Jurkat, Clone E6-1 (cell line): ENCODE results near the gene OXCT2. TPM values are rescaled to one million over a fixed set of nuclear protein-coding genes. Genes with fewer than 3 reads are reported as not detected.
"Not testable (repeated sequence)": the region's sequence is repeated elsewhere in the genome, so short reads cannot be mapped to it uniquely, and the experiment has no call there.

Experiments used
- DNase-seq: peaks from one replicate; pipeline ENCODE4 v3.0.0-alpha.2; 2011; ENCODE audit warnings: low read depth, low spot score
- H3K4me3 ChIP-seq: 2 replicates; pipeline ENCODE4 v1.5.1; 2011; ENCODE audit warnings: mild to moderate bottlenecking, low read length, control low read depth, moderate library complexity
- polyA plus RNA-seq: library from polyadenylated mRNA; unstranded; fragments of >200 nt; gene quantifications from one replicate; pipeline ENCODE4 v1.2.1, GENCODE V29; 2012; ENCODE audit warnings: missing spikeins; ENCODE audit not compliant: insufficient read length, insufficient read depth

Gene OXCT2
- 1.1 TPM for polyA plus RNA-seq

DNA sequence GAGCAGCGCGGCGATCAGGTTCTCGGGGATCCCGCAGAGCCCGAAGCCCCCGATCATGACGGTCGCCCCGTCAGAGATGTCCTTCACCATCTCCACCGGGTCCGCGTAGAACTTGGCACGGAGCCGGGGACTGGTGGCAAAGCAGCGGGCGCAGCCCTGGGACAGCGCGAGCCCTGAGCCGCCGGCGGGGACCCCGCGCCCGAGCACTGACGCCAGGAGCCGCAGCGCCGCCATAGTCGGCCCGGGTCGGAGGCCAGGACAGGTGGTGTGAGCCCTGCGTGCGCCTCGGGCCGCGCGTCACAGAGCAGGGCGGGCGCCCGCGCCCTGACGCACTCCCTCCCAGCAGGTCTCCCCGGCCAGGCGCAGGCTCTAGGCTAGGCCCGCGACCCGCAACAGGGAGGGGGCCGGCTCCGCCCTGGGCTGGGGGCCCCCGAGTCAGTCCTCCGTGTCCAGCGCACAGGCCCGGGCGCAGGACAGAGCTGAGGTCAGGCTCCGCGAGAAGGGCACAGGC, at the start of gene OXCT2:
TSS of gene OXCT2 (minus strand) at position 327 of the 511 bp plus-strand sequence. CDS start at position 234, 93 bp downstream.
- not testable (repeated sequence) for DNase-seq, H3K4me3 ChIP-seq

DNA sequence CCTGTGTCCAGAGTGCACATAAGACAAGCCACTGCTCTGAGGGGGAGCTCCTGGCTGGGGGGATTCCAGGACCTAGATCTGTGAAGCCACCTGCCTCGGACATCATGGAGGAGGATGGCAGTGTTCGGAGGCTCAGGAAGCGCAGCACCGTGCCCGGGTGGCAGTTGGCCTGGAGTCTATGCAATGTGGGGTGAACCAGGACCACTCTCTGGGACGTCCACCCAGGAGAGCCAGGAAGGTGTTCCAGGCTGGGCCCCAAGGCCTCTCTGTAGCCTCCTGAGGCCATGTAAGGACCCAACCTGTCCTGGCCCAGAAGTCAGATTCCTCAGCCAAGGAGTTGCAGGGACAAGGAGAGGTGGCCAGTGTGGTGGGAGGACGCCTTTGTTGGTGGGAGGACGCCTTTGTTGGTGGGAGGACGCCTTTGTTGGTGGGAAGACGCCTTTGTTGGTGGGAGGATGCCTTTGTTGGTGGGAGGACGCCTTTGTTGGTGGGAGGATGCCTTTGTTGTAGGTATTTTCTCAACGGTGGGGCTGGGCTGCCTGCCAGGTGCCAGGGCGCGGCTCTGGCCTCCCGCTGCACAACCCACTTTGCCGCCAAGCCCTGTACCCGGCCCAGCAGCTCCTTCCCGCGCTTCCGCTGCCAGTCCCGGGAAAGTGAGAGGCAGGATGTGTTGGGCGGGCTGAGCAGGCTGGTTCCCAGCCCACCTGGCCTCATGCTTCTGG, 48.1 kb upstream of the OXCT2 start:
- H3K4me3 ChIP-seq = no peak overlapping the region
- peak; percentile 79 for DNase-seq

DNA sequence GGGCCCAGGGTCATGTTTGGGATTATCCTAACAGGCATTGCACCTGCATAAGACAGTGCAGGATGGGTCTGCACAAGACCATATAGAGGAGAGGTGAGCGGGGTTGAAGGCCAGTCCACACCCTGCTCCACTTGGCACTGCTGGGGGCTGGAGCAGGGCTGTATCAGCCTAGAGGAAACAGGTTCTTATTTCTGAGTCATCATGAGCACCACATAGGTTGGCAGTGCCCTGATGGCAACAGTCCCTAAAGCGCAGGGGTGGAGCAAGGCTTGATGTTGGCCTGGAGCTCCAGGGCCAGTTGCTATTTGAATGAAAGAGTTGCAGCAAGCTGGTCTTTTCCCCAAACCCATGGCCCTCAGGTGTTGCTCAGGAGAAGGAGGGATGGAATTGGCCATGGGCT, 47.3 kb upstream of the OXCT2 start:
- no peak for DNase-seq
- no peak overlapping the region for H3K4me3 ChIP-seq

DNA sequence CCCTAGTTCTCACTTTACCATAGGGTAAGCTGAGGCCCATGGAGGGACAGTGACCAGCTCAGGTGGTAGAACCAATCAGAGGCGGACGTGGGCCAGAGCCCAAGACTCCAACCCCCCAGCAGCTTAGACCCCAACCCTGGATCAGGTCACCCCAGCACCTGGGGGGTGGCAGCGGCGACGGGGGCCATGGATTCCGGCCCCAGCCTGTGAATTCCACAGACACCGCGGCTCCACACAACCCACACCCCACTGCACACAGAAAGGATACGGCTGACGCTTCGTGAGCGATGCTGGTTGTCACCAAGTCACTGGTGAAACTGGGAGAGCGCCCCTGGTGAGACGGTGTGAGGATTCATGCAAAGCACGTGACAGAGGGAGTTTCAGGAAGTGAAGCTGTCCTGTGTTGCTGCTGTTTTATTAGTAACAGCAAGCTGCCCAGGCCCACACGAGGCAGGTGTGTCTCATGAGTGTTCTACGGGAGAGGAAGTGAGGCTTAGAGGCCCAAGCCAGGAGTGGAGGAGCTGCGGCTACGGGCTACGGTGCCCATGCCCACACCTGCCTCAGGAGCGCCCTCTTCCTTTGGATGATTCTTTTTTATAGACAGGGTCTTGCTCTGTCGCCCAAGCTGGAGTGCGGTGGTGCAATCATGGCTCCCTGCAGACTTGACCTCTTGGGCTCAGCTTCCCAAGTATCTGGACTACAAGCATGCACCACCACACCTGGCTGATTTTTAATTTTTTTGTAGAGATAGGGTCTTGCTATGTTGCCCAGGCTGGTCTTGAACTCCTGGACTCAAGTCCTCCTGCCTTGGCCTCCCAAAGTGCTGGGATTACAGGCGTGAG, 46.2 kb upstream of the OXCT2 start:
- DNase-seq = peak; percentile 68
- H3K4me3 ChIP-seq = peak overlapping the region; percentile 23

DNA sequence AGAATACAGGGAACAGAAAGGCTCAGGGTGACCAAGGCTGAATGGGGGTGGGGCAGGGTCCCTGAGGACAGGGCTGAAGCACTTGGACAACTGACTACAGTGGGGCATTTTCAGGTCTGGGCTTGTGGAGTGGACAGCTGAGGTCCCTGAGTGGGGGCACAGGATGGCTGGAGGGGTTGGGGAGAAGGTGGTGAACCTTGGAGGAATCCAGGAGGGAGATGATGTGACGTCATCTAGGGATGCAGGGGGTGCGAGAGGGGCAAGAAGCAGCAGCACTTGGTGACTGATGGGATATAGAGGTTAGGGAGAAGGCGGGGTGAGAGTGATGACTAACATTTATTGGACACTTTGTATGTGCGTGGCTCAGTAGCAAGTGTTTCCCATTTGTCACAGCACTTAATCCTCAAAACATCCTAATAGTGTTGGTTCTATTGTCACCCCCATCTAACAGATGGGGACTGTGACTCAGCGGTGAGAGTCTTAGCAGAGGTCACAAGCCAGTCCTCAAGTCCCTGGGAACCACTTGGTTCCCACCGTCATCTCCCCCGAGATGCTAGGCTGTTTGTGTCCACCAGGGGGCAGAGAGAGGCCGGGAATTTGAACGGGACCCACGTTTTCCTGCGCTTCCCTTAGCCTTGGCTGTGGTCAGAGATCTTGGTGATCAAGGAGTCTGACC, 45.4 kb upstream of the OXCT2 start:
- DNase-seq = peak; percentile 56
- peak overlapping the region; percentile 23 for H3K4me3 ChIP-seq

DNA sequence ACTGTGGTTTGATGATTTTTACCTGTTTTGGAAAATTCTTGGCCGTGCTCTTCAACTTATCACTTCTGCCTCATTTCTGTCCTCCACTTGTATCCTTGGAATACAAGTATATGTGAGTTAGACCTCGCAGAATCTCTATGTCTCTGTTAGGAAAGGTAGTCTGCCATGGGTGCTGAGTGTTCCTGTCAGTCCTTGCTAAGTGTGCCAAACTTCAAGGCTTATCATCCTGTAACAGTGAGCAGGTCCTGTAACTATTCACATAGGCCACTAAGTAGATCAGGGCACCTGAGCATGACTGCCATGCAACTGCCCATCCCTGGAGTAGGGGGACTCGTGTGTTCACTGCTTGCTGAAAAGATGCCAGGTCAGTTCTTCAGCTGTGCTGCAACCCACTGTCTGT, 41.8 kb upstream of the OXCT2 start:
- H3K4me3 ChIP-seq = no peak overlapping the region
- no peak for DNase-seq

DNA sequence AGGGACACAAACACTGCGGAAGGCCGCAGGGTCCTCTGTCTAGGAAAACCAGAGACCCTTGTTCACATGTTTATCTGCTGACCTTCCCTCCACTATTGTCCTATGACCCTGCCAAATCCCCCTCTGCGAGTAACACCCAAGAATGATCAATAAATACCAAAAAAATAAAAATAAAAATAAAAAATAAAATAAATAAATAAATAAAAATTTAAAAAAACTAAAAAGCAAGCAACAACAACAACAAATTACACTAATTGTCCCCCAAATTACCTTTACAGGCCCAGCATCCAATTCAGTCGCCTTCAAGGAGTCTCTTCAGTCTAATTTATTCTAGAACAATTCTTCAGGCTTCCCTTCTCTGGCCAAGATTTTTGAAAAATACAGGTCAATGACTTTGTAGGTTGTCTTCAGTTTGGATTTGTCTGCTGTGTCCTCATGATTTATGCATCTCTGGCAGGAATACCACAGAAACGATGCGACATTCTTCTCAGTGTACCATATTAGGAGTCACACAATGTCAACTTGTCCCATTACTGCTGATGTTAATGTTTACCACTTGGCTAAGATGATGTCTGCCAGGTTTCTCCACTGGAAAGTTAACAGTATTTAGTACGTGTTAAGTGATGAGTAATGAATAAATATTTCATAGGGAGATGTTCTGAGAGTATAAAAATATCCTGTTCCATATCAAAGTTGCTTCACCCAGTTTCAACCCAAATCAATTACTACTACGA, 37.8 kb upstream of the OXCT2 start:
- no peak for DNase-seq
- no peak overlapping the region for H3K4me3 ChIP-seq

DNA sequence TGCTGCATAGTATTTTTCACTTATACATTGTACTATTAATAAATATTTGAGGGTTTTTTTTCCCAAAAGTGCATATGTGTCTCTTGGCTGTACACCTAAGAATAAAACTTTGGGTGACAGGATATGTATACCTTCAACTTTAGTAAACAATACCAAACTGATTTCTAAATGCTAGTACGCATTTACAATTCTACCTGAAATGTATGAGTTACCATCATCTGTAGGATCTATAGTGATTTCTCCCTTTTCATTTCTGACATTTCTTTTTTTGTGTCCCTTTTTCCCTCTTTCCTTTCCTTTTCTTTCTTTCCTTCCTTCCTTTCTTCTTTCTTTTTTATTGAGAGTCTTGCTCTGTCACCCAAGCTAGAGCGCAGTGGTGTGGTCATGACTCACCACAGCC, 34.2 kb upstream of the OXCT2 start:
- no peak overlapping the region for H3K4me3 ChIP-seq
- no peak for DNase-seq

DNA sequence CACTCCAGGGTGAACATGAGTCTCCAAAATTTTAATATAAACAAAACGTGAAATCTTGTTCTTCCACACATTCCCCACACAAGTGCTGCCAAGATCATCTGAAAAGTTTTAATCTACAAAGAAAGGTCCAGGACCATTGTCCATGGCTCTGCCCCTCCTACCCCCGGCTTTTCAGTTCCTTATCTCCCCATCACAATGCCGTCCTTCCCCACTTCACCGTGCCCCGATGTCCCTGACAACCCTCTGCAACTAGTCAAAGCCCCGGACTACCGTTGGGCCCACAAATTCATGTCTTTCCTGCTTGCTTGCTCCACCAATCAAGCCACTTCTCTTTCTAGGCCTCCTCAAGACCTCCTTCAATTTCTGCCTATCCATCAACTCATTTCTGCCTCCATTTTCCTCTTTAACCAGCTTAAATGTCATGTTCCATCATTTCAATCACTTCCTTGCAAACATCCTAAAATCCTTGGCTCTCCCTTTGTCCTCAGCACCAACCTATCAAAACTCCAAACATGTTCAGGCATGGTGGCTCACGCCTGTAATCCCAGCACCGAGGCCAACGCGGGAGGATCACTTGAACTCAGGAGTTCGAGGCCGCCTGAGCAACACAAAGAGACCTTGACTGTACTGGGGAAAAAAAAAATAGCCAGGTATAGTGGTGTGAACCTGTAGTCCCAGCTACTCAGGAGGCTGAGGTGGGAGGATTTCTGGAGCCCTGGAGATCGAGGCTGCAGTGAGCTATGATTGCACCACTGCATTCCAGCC, 31.5 kb upstream of the OXCT2 start:
- DNase-seq = no peak
- no peak overlapping the region for H3K4me3 ChIP-seq

DNA sequence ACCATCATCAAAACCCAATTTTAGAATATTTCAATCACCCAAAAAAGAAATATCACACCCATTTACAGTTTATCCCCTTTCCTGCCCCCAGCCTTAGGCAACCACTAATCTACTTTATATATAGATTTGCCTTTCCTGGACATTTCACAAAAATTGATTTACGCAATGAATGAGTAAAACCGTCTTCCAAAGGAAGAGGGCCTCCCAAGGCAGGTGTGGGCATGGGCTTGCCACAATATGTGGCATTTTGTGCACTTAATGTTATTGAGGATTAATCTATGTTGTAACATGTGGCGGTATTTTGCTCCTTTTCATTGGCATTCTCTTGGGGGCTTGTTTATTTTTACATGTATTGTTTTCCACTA, 29.3 kb upstream of the OXCT2 start:
- no peak overlapping the region for H3K4me3 ChIP-seq
- no peak for DNase-seq

DNA sequence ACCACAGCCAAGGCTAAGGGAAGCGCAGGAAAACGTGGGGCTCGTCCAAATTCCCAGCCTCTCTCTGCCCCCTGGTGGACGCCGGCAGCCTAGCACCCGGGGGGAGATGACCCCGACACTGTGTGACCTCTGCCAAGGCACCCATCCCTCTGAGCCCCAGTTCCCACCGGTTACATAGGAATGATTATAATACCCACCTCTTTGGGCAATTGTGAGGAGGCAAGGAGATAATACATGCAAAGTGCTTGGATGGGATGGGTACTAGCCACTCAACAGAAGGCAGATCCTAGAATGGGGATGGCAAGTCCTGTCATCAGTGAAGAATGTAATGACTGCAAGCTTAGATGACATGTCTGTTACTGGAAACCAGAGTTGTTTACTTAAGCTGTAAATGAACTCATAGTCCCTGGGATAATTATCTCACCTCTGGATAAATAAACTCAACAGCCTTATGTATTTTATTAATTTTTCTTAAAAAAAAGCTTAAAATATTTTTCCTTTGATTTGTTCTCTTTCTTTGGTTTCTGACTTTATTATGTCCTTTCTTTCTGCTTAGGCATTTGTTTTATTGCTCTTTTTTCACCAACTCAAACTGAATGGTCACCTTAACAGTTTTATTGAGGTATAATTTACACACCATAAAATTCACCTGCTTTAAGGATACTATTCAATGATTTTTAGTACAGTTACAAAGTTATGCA, 28.8 kb upstream of the OXCT2 start:
- peak; percentile 29 for DNase-seq
- H3K4me3 ChIP-seq = peak overlapping the region; percentile 45

DNA sequence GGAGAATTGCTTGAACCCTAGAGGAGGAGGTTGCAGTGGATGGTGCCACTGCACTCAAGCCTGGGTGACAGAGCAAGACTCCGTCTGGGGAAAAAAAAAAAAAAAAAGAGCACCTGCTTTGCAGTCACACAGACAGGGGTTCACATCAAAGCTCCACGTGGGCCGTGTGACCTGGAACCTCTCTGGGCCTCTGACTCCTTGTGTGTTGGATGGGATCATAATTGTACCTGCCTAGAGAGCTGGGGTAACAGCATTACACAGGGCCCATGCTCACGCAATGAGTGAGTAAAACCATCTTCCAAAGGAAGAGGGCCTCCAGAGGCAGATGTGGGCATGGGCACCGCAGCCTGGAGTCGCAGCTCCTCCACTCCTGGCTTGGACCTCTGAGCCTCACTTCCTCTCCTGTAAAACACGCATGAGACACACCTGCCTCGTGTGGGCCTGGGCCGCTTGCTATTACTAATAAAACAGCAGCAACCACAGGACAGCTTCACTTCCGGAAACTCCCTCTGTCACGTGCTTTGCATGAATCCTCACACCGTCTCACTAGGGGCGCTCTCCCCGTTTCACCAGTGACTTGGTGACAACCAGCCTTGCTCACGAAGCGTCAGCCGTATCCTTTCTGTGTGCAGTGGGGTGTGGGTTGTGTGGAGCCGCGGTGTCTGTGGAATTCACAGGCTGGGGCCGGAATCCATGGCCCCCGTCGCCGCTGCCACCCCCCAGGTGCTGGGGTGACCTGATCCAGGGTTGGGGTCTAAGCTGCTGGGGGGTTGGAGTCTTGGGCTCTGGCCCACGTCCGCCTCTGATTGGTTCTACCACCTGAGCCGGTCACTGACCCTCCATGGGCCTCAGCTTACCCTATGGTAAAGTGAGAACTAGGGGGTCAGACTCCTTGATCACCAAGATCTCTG, 28.0 kb upstream of the OXCT2 start:
- peak; percentile 91 for DNase-seq
- H3K4me3 ChIP-seq = peak overlapping the region; percentile 45

DNA sequence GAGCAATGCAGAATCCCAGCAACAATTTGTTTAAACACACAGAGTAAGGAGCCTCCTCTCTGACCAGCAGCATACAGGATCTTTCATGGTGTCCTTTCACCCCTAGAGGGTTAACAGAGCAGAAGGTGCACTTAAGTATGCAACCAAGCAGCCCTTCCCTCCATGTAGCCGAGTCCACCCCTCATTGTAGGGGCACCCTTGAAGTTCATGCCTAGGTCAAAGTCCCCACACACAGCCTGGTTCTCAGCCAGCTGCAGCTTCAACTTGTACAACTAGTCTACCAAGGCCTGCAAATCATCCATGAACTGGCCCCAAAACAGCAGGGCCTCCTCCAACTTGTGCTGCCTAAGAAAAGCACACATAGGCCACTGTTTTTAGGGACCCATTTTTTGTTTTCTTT, 24.5 kb upstream of the OXCT2 start:
- H3K4me3 ChIP-seq = no peak overlapping the region
- DNase-seq = no peak

DNA sequence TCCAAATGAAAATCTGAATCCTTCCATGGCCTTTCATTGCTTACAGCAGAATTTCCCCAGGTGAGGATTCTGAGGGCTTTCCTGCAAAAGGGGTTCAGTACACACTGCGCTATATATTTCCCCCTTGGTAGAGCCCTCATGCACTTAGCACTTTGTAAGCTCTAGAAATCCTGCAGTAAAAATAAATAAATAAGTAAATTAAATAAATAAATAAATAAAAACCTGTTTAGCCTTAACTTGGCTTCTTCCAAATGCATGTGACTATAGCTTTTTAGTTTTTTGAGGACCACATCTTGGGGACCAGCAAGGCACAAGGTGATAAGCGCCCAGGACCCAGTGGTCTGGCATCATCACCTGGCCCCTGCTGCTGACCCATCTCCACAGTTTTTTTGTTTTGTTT, 20.7 kb upstream of the OXCT2 start:
- no peak overlapping the region for H3K4me3 ChIP-seq
- DNase-seq = no peak

DNA sequence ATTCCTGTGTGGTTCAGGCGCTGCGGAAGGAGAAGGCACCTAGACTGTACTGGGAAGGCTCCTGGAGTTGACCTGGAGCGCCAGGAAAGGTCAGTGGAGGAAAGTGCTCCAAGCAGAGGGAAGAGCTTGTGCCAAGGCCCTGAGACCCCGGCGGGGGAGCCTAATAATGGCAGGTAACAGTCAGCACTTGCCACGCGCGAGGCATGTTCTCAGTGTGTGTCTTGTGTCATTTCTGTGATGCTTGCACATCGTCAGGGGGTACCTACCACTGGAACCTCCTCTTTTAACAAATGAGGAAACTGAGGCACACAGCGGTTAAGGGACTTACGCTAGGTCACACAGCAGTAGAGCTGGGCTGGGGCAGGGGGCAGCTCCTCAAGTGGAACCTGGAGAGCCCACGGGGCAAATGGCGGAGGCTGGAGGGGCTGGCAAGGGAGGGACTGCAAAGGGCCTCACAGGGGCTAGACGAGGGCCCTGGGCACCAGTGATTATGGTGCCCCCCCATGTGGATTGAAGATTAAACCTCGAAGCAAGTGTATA, 18.5 kb upstream of the OXCT2 start:
- peak overlapping the region; percentile 41 for H3K4me3 ChIP-seq
- DNase-seq = no peak

DNA sequence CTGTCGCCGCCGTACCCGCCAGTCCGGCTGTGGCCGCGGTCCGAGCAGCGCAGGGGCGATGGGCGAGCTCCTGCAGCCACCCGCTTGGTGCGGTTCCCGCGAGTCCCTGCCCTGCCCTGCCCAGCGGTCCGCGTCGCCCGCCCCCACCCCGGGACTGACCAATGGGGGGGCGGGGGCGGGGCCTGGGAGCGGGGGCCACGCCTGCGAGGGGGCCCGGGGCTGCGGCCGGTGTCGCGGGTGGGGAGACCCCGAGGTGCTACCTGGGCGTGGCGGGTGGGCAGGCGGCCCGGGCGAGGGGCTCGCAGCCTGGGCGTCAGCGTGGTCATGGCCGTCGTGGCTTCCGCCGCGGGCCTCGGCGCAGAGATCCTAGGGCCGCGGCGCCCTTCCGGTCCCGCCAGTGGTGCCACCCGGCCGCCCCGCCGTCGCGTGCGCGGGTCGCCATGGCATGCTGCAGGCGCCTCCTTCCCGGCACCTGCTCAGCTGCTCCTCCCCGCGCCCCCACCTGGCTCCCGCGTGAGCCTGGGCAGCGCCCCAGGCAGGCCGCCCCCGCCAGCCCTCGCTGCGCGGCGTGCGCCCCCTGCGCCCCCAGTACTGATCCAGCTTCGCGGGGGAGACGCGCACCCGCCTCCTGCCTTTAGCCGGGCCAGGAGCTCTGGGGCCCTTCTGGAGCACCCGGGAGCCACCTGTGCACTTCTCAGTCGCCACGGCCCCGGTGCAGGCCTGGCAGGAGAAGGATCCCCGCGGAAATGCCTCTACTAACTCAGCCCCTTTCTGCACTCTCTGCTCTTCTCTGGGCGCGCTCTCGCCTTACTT, 17.8 kb upstream of the OXCT2 start, which contains the start of gene BMP8B:
TSS of gene BMP8B (minus strand) at position 108 of the 813 bp plus-strand sequence. CDS start 380 bp downstream, outside the sequence.
- DNase-seq = no peak
- H3K4me3 ChIP-seq = peak within 1 kb of the TSS; percentile 41
